Gastroesophageal sphincter (tissue), 3 donors: ENCODE measurements around the gene BTBD2.
A peak's percentile ranks its signal among the peaks of the same experiment; 100 is the strongest.

Experiments
- CTCF ChIP-seq, 4 experiments: fragments of 200-600 bp in 2 of 4; fragments of 450-650 bp in 2 of 4; sonication (generic) in 1 of 4; IDR thresholded peaks; one replicate each; pipeline ENCODE4 v1.5.1; 2017 to 2019; ENCODE audit warnings: antibody characterized with exemption in 4 of 4, mild to moderate bottlenecking in 2 of 4, moderate library complexity in 2 of 4
- EP300 ChIP-seq: sonication (generic); formaldehyde crosslinking; IDR thresholded peaks from one replicate; pipeline ENCODE4 v1.6.1; 2017; ENCODE audit warnings: antibody characterized with exemption, mild to moderate bottlenecking
- POLR2A ChIP-seq, 2 donors: fragments of 450-650 bp; IDR thresholded peaks; one replicate each; pipeline ENCODE4 v1.6.1; 2017; ENCODE audit warnings: antibody characterized with exemption in 2 of 2, mild to moderate bottlenecking in 2 of 2, moderate library complexity in 1 of 2
- POLR2AphosphoS5 ChIP-seq: sonication (generic); formaldehyde crosslinking; IDR thresholded peaks from one replicate; pipeline ENCODE4 v1.6.1; 2017; ENCODE audit warnings: antibody characterized with exemption

DNA sequence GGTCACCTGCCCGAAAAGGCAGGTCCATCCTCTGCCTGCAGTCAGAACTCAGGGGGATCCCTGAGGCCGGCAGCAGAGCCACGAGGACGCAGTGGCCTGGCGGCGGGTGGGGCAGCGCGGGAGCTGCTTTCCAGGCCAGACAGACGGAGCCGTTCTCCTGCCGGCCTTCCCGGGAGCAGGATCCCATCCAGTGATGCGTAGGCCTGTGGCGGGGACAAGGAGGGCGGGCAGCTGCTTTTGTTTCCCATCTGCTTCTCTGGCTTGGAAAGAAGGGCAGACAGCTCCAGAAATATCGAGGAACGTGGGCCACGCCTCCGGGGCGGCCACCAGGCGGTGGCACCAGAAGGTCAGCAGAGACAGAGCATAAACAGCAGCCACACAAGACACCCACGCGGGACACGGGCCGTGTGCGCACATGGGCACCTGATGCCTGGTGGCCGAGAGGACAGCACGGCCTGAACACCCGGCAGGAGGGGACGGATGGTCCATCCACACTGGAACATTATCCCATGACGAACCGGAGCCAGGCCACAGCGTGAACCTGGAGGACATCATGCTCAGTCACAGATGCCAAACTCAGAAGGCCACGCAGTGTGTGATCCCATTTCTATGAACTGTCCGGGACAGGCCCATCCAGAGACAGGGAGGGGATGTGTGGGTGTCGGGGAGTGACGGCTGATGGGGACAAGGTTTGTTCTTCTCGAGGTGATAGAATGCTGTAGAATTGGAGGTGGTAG lies 49.4 kb upstream of the BTBD2 start:
- no peak for TF ChIP-seq POLR2AphosphoS5
- TF ChIP-seq CTCF (IDR thresholded peaks at IDR 0.05) = peak in 1 of 4 experiments; percentile 2
- no peak for TF ChIP-seq POLR2A (IDR thresholded peaks at IDR 0.05)
- TF ChIP-seq EP300 = peak; percentile 20
